H1 (cell line): Measurements from ENCODE around the gene ANKRD29. TPM values are rescaled to one million over a fixed set of nuclear protein-coding genes. Genes with fewer than 3 reads are reported as not detected.

Experiments
- RNF2 ChIP-seq: fragments of 200-900, 300-1000 bp; sonication (generic); IDR thresholded peaks from 2 replicates; pipeline ENCODE4 v1.7.1; 2016; ENCODE audit warnings: borderline replicate concordance, low read depth, mild to moderate bottlenecking, antibody characterized with exemption, low read length; ENCODE audit not compliant: poor library complexity, severe bottlenecking; ENCODE audit errors: missing control alignments
- polyA plus RNA-seq, 7 experiments: library from polyadenylated mRNA; depleted of rRNA in 3 of 7; stranded (reverse) in 5 of 7; unstranded in 2 of 7; fragments of >200 nt in 5 of 7; fragments of 200-250 nt in 2 of 7; gene quantifications; 1 replicate in 5 of 7; 2 replicates in 1 of 7; 4 replicates in 1 of 7; pipeline versions ENCODE4 v1.2.1 to v1.2.3, GENCODE V29; 2011 to 2013; ENCODE audit warnings: missing spikeins in 2 of 7, mixed read lengths in 2 of 7
- total RNA-seq: library from RNA; stranded (reverse); fragmentation: NEBNext Ultra II Directional; extraction: Animal tissue kit (Norgen Biotek cat#: 25700); gene quantifications from 2 replicates; pipeline ENCODE4 v1.2.1, GENCODE V29; 2021
- TF ChIP-seq, protein P1 (sequence below): fragments of 300-600 bp; sonication (generic); IDR thresholded peaks from 2 replicates; pipeline ENCODE4 v1.7.1; 2012; ENCODE audit warnings: low read length, moderate library complexity, mild to moderate bottlenecking, inconsistent platforms; ENCODE audit not compliant: insufficient replicate concordance

The ANKRD29 gene
- total and polyA plus RNA-seq, 2 of the 8 experiments (the other 6 are each of a cell fraction or from before 2014, with no cell fraction given): 3.0 to 7.3 TPM

DNA sequence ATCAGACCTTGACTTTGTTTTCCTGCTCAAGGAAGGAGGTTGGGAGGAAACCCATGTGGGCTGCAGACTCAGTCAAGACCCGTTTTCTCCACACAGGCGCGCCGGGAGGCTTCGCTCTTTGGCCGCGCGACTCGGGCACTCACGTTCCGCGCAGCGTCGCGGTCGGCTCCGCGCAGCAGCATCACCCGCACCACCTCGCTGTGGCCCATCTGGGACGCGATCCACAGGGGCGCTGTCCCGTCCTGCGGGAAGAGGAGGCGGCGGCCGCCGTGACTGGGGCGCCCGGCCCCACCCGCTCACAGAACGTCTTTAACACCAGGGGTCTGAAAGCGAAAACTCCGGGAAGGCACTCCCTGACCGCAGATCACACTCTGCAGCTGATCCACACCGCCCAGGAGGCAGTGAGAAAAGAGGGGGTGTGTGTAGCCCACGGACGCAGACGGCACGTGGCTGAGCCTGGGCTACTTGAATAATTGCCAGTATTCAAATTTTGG is 43.3 kb downstream of the ANKRD29 start (continued):
- TF ChIP-seq, protein P1, sequence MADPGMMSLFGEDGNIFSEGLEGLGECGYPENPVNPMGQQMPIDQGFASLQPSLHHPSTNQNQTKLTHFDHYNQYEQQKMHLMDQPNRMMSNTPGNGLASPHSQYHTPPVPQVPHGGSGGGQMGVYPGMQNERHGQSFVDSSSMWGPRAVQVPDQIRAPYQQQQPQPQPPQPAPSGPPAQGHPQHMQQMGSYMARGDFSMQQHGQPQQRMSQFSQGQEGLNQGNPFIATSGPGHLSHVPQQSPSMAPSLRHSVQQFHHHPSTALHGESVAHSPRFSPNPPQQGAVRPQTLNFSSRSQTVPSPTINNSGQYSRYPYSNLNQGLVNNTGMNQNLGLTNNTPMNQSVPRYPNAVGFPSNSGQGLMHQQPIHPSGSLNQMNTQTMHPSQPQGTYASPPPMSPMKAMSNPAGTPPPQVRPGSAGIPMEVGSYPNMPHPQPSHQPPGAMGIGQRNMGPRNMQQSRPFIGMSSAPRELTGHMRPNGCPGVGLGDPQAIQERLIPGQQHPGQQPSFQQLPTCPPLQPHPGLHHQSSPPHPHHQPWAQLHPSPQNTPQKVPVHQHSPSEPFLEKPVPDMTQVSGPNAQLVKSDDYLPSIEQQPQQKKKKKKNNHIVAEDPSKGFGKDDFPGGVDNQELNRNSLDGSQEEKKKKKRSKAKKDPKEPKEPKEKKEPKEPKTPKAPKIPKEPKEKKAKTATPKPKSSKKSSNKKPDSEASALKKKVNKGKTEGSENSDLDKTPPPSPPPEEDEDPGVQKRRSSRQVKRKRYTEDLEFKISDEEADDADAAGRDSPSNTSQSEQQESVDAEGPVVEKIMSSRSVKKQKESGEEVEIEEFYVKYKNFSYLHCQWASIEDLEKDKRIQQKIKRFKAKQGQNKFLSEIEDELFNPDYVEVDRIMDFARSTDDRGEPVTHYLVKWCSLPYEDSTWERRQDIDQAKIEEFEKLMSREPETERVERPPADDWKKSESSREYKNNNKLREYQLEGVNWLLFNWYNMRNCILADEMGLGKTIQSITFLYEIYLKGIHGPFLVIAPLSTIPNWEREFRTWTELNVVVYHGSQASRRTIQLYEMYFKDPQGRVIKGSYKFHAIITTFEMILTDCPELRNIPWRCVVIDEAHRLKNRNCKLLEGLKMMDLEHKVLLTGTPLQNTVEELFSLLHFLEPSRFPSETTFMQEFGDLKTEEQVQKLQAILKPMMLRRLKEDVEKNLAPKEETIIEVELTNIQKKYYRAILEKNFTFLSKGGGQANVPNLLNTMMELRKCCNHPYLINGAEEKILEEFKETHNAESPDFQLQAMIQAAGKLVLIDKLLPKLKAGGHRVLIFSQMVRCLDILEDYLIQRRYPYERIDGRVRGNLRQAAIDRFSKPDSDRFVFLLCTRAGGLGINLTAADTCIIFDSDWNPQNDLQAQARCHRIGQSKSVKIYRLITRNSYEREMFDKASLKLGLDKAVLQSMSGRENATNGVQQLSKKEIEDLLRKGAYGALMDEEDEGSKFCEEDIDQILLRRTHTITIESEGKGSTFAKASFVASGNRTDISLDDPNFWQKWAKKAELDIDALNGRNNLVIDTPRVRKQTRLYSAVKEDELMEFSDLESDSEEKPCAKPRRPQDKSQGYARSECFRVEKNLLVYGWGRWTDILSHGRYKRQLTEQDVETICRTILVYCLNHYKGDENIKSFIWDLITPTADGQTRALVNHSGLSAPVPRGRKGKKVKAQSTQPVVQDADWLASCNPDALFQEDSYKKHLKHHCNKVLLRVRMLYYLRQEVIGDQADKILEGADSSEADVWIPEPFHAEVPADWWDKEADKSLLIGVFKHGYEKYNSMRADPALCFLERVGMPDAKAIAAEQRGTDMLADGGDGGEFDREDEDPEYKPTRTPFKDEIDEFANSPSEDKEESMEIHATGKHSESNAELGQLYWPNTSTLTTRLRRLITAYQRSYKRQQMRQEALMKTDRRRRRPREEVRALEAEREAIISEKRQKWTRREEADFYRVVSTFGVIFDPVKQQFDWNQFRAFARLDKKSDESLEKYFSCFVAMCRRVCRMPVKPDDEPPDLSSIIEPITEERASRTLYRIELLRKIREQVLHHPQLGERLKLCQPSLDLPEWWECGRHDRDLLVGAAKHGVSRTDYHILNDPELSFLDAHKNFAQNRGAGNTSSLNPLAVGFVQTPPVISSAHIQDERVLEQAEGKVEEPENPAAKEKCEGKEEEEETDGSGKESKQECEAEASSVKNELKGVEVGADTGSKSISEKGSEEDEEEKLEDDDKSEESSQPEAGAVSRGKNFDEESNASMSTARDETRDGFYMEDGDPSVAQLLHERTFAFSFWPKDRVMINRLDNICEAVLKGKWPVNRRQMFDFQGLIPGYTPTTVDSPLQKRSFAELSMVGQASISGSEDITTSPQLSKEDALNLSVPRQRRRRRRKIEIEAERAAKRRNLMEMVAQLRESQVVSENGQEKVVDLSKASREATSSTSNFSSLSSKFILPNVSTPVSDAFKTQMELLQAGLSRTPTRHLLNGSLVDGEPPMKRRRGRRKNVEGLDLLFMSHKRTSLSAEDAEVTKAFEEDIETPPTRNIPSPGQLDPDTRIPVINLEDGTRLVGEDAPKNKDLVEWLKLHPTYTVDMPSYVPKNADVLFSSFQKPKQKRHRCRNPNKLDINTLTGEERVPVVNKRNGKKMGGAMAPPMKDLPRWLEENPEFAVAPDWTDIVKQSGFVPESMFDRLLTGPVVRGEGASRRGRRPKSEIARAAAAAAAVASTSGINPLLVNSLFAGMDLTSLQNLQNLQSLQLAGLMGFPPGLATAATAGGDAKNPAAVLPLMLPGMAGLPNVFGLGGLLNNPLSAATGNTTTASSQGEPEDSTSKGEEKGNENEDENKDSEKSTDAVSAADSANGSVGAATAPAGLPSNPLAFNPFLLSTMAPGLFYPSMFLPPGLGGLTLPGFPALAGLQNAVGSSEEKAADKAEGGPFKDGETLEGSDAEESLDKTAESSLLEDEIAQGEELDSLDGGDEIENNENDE: no peak
- TF ChIP-seq RNF2: no peak
